Measurements from ENCODE around the gene TNKS2. TPM values are rescaled to one million over a fixed set of nuclear protein-coding genes. Genes with fewer than 3 reads are reported as not detected.

TNKS2 gene
- 10.7 to 23.9 TPM (median 20.0 TPM) in 5 replicates for total RNA-seq (2022; extraction: Qiagen RNA extraction; ENCODE audit: low read depth)

DNA sequence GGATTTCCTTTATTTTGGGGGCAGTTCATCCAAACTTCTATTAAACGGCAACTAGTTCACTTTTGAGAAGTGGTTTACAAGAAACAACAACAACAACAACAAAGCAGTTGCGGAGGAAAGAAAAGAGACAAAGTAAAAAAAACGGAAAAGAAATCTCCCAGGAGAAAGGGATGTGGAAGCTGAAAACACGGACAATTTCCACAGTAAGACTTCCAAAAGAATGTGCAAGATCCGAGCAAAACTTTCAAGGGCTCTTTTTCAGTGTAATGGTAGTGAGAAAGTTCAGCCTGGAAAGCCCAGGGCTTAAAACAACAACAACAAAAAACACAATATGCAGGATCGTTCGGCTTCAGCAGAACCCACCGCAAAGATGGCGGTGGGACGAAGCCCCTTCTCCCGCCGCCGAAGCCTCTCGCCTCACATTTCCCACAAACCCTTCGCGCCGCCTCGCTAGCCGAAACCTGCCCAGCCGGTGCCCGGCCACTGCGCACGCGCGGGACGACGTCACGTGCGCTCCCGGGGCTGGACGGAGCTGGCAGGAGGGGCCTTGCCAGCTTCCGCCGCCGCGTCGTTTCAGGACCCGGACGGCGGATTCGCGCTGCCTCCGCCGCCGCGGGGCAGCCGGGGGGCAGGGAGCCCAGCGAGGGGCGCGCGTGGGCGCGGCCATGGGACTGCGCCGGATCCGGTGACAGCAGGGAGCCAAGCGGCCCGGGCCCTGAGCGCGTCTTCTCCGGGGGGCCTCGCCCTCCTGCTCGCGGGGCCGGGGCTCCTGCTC is at the start of gene TNKS2:
TSS of gene TNKS2 (plus strand) at position 553 of the 775 bp plus-strand sequence. CDS start 265 bp downstream, outside the sequence.

GRCh38 chr10:91909117-91909677 is 111.0 kb downstream of the TNKS2 start, which contains the start of gene FGFBP3:
Gene FGFBP3, minus strand, starts transcription at chr10:91909486. Its CDS starts 517 bp downstream, at chr10:91908969.

Other genes starting within 250 kb of the TNKS2 start
- 21.0 to 26.7 TPM (median 22.6 TPM) in 5 replicates for gene PPP1R3C, start 165.4 kb upstream of the TNKS2 start, total RNA-seq (2022; extraction: Qiagen RNA extraction; ENCODE audit: low read depth)
- 1.7 to 3.2 TPM (median 2.5 TPM) in 5 replicates for gene FGFBP3, start 111.1 kb downstream of the TNKS2 start, total RNA-seq (2022; extraction: Qiagen RNA extraction; ENCODE audit: low read depth)
- gene BTAF1, start 125.3 kb downstream of the TNKS2 start, total RNA-seq (2022; extraction: Qiagen RNA extraction; ENCODE audit: low read depth), result 8.7 to 15.4 TPM (median 13.1 TPM) in 5 replicates

Measured in A549 treated with ZK216348 at 1 μM for 4 hours (cell line).